GM20431 (cell line): Measurements from ENCODE around the gene ZBTB7C.
"Not testable (repeated sequence)": the region's sequence is repeated elsewhere in the genome, so short reads cannot be mapped to it uniquely, and the experiment has no call there.

Experiments used
- in situ Hi-C: fragments of 300-500 bp; cut with MseI, MboI; formaldehyde crosslinking; loops from one replicate; pipeline ENCODE4 v1.15.0; 2020; ENCODE audit warnings: low sequenced_read_pairs; ENCODE audit not compliant: unreplicated experiment

The ZBTB7C gene

GRCh38 chr18:48308755-48309575, 100.2 kb downstream of the ZBTB7C start:
- in situ Hi-C loops = no loop called here

DNA sequence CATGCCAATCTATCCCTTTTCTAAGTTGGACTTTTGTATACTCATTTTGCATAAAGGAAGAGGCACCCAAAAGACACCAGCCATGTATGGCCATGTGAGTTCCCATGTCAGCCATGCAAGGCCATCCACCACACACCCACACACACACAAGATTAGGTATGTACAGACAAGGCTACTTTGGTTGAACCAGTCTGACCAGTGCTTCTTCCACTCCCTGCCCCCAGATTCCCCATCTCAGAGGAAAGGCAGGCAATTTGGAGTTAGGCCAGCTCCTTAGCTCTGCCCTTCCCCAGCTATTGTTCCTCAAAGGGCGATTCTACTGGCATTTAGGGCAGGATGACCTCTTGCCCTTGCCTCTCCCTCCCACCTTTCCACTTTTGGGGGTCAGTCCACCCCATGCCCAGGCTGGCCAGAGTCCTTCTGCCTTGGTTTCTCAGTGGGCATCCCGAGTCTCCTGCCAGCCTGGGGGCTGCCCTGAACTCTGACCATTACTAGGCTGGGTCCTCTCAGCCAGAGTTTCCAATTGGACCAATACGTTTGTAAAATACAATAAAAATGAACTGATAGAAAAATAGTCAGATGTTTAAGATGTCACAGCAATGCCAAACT, 101.1 kb downstream of the ZBTB7C start:
- in situ Hi-C loops = no loop called here

DNA sequence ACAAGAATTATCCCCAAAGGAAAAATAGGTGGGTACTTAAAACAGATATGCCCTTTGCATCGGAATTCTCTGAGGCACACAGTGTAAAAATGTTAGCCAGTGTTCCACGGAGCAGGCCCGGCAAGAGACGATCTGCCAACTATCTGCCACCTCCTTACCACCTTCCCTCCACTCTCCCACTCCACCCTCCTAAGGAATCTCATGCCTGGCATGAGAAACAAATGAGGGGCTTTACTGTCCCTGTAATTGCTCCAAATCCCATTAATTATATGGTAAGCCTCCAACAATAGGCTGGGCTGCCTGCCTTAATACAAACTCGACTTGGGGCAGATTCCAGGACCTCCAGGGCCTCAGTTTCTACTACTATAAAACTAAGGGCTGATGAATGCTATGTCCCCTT, 102.3 kb downstream of the ZBTB7C start:
- in situ Hi-C loops = no loop called here

DNA sequence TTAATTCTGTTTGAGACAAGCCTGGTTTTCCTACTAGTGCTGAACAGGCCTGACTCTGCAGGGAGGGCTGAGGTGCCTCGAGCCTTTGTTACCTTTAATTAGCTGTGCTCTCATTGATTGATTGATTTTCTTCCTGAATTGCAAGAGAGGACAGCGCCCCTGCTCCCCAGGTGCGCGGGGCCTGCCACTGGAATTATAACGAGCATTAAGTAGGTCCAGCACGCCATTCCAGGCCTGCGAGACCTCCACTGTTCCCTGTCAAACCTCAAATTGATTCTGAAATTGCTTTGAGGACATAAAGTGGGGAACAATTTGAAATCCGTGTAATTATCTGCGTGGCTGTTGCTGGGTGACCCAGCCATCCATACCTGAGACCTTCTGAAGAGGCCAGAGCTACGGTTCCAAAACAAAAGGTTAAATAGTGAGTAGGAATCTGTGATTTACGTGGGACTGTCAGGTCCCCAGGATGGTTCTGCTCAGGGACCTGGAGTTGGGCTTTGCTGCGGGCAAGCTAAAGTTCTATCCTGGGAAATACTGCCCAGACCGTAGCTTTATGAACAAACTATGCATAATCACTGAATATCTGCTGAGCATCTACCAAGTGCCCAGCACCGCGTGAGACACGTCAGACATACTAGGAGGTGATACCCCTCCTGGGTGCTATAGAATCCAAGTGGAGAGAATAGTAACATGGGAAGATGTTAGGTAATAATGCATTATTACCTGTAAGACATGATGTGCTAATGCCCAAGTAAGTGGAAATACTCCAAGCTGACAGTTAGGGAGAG, 104.1 kb downstream of the ZBTB7C start:
- in situ Hi-C loops = no loop called here

- in situ Hi-C loops = no loop called here
Observed at GRCh38 chr18:48303883-48304282, 105.3 kb downstream of the ZBTB7C start.

GRCh38 chr18:48302736-48303135, 106.4 kb downstream of the ZBTB7C start:
- in situ Hi-C loops = no loop called here

DNA sequence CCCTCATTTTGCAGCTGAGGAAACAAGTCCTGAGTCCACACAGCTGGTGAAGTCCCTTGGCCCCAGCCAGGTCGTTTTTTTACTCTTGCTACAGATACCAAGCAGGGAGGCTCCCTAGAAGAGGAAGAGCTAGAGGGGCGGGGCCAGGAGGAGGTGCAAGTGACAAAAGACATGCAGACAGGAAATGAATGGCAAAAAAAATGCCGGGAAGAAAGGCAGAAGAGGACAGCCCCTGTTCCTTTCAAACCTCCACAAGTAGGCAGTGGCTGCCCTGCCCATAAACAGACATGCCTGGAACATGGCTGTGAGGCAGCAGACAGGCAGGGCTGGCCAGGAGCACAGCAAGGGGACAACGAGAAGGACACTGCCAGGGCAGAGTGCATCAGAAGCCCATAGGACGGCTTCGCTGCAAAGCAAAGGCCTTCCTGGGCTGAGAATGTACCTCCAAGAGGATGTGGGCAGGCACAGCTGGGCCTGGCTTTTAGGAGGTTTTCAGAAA, 108.7 kb downstream of the ZBTB7C start:
- in situ Hi-C loops = no loop called here

GRCh38 chr18:48297139-48297538, 112.0 kb downstream of the ZBTB7C start:
- in situ Hi-C loops = no loop called here

DNA sequence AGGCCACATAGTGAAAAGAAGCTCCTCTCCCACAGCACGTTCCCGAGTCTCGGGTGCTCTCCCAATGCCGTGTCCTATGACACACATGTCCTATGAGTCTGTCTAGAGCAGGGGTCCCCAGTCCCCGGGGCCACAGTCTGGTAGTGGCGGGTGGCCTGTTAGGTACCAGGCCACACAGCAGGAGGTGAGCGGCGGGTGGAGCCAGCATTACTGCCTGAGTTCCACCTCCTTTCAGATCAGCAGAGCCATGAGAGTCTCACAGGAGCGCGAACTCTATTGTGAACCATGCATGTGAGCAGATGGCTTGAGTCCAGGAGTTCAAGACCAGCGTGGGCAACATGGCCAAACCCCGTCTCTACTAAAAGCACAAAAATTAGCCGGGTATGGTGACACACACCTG, 112.6 kb downstream of the ZBTB7C start:
- in situ Hi-C loops = no loop called here

GRCh38 chr18:48295586-48296311, 113.4 kb downstream of the ZBTB7C start:
- in situ Hi-C loops = no loop called here

GRCh38 chr18:48294899-48295585, 114.1 kb downstream of the ZBTB7C start:
- in situ Hi-C loops = no loop called here

- in situ Hi-C loops = no loop called here
Observed at GRCh38 chr18:48293954-48294898, 115.0 kb downstream of the ZBTB7C start.

DNA sequence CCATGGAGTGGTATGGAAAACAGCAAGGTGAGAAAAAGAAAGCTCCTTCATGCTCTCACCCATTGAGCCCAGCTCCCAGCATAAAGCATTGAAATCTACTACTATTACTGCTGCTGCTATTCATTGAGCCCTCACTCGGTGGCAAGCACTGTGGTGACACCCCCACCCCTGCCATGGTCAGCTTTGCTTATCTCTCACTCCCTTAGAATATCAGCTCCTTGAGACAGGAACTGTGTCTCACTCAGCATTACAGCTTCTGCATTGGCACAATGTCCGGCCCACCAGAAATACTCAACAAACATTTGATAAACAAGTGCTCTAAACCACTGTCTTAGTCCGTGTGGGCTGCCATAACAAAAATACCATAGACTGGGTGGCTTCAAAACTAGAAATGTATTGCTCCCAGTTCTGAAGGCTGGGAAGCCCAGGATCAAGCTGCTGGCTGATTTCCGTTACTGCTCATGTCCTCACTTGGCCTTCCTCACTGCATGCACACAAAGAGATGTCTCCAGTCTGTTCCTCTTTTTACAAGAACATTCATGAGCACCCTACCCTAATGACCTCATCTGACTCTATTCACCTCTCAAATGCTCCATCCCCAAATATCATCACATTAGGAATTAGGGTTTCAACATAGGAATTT, 116.3 kb downstream of the ZBTB7C start:
- in situ Hi-C loops = no loop called here

GRCh38 chr18:48292229-48292628, 117.0 kb downstream of the ZBTB7C start:
- in situ Hi-C loops = no loop called here

DNA sequence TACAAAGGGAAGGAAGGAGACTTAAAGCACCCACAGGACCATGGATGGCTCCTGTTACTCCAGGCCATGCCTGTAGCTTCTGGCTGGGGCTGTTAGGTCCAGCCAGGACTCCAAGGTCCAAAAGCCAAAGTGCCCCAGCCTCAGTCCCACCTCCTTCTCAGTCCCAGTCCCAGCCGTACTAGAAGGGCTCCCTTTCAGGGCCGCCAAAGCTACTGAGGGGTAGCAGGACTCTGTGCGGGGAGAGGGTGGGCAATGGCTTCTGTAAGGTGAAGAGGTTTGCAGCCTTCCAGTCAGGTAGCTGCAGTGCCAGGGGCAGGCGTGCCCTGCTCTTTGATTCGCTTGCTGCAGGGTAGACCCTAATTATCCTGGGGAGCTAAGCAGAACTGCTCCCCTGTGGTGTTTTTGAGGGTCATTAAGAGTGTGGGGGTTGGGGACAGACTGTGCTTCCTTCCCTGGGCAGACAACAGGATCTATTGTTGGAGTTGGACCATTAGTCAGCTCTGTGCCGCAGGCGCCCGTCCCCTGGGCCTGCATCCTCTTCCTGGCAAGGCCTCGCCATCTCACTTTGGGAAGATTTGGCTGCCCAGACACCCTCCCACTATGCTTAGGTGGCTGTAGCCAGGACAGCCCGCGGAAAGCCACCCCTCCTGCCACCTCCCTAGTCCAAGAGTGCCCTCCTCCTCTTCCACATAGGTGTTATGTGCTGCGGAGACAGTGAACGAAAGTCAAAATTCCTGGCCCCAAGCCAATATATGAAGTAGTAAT, 118.8 kb downstream of the ZBTB7C start:
- in situ Hi-C loops = no loop called here

GRCh38 chr18:48284743-48285142, 124.4 kb downstream of the ZBTB7C start:
- in situ Hi-C loops = no loop called here

GRCh38 chr18:48284011-48284410, 125.2 kb downstream of the ZBTB7C start:
- in situ Hi-C loops = not testable (repeated sequence)
